HEK293T (cell line): Measurements from ENCODE around the gene ZCCHC14.

Source experiments
- BHLHE40 ChIP-seq: fragments of 450-650 bp; IDR thresholded peaks from 2 replicates; pipeline ENCODE4 v1.6.1; 2016; ENCODE audit warnings: mild to moderate bottlenecking, moderate library complexity, borderline replicate concordance
- ELF4 ChIP-seq: fragments of 450-650 bp; IDR thresholded peaks from 2 replicates; pipeline ENCODE4 v1.6.1; 2017; ENCODE audit warnings: antibody characterized with exemption
- FOXA1 ChIP-seq: fragments of 450-650 bp; IDR thresholded peaks from 2 replicates; pipeline ENCODE4 v1.6.1; 2016; ENCODE audit warnings: mild to moderate bottlenecking
- HDGF ChIP-seq: fragments of 450-650 bp; IDR thresholded peaks from 2 replicates; pipeline ENCODE4 v1.6.1; 2017; ENCODE audit warnings: antibody characterized with exemption, borderline replicate concordance
- L3MBTL2 ChIP-seq: fragments of 450-650 bp; conservative IDR thresholded peaks from 2 replicates; pipeline ENCODE4 v1.6.1; 2016; ENCODE audit warnings: mild to moderate bottlenecking
- NFRKB ChIP-seq: fragments of 450-650 bp; IDR thresholded peaks from 2 replicates; pipeline ENCODE4 v1.6.1; 2016; ENCODE audit warnings: mild to moderate bottlenecking, moderate library complexity
- PKNOX1 ChIP-seq: fragments of 450-650 bp; IDR thresholded peaks from 2 replicates; pipeline ENCODE4 v1.6.1; 2016
- SP1 ChIP-seq: fragments of 450-650 bp; IDR thresholded peaks from 2 replicates; pipeline ENCODE4 v1.6.1; 2017
- ZNF384 ChIP-seq: fragments of 450-650 bp; IDR thresholded peaks from 2 replicates; pipeline ENCODE4 v1.6.1; 2016

- no peak for TF ChIP-seq BHLHE40
- TF ChIP-seq ZNF384 = no peak
- TF ChIP-seq ELF4 = peak; percentile 78
- no peak for TF ChIP-seq NFRKB
- peak; percentile 98 for TF ChIP-seq PKNOX1
- no peak for TF ChIP-seq FOXA1
- TF ChIP-seq SP1 = no peak
- TF ChIP-seq HDGF = no peak
- TF ChIP-seq L3MBTL2 = peak; percentile 47
Observed at GRCh38 chr16:87387942-87388817, 104.6 kb downstream of the ZCCHC14 start.
